ENCODE data around the gene SLC19A2.

DNA sequence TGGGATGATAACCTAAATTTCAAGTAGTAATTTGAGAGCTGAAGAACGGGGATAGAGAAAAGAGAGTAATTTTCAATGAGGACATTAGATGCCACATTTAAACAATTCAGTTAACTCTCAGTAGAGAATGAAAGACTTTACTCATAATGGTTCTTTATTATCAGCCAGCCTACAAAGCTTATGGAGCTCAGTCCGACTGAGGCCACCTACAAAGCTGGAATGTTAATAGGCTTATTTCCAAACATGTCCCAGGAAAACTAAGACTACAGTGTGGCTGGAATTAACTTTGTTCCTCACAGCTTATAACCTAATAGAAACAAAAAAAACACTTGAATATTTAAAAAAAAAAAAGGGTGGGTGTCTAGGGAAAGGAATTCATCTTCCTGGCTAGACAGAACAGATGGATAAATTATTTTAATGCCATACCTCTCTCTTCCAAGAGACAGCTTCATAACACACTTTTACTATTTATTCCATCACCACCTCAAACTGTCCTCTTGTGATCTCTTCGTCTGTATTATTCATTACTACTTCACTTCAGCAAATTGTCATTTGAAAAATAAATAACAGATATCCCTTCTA is 9.8 kb downstream of the SLC19A2 start:
- TF ChIP-seq, protein P1, sequence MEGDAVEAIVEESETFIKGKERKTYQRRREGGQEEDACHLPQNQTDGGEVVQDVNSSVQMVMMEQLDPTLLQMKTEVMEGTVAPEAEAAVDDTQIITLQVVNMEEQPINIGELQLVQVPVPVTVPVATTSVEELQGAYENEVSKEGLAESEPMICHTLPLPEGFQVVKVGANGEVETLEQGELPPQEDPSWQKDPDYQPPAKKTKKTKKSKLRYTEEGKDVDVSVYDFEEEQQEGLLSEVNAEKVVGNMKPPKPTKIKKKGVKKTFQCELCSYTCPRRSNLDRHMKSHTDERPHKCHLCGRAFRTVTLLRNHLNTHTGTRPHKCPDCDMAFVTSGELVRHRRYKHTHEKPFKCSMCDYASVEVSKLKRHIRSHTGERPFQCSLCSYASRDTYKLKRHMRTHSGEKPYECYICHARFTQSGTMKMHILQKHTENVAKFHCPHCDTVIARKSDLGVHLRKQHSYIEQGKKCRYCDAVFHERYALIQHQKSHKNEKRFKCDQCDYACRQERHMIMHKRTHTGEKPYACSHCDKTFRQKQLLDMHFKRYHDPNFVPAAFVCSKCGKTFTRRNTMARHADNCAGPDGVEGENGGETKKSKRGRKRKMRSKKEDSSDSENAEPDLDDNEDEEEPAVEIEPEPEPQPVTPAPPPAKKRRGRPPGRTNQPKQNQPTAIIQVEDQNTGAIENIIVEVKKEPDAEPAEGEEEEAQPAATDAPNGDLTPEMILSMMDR (IDR thresholded peaks at IDR 0.05), result no peak
- TF ChIP-seq POLR2A (IDR thresholded peaks at IDR 0.05), result no peak

Measured in Peyer's patch (tissue), 4 donors.